DMS53 (cell line): ENCODE data around the gene SLC16A9.
A peak's percentile ranks its signal among the peaks of the same experiment; 100 is the strongest.
"Not testable (repeated sequence)": the region's sequence is repeated elsewhere in the genome, so short reads cannot be mapped to it uniquely, and the experiment has no call there.

Experiments used
- DNase-seq: peaks from one replicate; lab custom pipeline; 2025; lab: John Stamatoyannopoulos, UW

SLC16A9 gene

GRCh38 chr10:59709395-59710125, at the start of gene SLC16A9:
Gene SLC16A9, minus strand, starts transcription at chr10:59709850. Its CDS starts 25,559 bp downstream, at chr10:59684291.
- peak; percentile 81 for DNase-seq

- DNase-seq: no peak
Measured at GRCh38 chr10:59757966-59758365, 48.3 kb upstream of the SLC16A9 start.

DNA sequence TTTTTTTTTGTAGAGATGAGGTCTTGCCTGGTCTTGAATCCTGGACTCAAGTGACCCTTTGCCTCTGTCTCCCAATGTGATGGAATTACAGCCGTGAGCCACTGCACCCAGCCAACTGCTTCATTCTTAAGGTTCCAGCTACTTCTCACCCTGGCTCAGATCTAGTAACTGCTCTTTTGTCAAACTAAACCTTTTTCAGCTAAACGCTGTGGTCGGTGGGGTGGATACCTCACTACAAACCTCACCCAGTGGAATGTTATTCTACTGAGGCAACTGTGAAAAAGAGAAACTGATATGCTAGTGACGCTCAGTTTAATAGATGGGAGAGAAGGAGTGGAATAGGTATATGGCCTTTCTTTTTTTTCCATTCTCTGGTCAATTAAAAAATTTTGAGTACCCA, 45.3 kb upstream of the SLC16A9 start:
- DNase-seq: no peak

DNA sequence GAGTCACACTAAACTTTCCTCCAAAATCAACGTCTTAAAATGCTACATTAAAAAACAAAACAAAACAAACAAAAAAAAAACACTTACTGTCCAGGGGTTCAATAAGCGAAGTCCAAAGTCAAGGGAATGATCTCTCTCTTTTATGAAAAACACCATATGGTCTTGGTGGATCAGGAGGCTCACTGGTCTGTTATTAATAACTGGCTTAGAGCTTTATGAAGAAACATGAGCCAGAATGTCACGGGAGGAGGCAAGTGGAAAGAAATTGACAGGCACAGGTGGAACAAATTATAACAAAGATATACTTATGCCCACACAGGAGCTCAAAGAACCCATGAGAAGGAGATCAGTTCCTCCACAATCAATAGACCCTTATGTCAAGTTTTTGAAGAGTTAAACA, 43.6 kb upstream of the SLC16A9 start, which contains the start of gene MRLN:
TSS of gene MRLN (minus strand) at position 189 of the 400 bp plus-strand sequence.
- DNase-seq: no peak

DNA sequence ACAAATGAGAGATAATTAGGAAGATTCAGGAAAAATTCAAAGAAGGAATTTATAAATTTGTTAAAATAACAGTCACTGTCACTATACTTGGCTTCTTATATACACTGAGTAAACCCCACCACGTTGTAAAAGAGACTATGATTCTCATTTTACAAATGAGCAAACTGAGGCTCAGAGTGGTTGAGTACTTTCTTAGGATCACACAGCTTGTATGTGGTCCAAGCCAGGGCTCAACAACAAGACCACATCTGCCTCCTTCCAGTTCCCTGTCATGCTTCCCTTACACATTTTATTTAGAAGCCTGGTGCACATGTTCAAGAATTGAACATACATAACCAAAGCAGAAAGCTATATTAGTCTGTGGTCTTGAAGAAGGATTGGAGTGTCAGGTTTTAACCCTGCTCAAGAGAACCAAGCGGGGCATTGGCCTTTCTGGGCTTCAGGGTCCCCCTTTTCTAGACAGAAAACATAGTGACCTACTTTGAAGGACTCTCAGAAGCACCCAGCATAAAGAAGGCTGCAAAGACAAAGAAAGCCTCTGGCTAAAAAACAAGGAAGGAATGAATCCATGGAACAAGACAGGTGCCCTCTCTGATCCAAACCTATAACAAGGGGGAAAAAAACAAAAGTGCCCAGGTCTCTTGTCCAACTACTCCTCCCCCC, 42.8 kb upstream of the SLC16A9 start:
- DNase-seq: no peak

DNA sequence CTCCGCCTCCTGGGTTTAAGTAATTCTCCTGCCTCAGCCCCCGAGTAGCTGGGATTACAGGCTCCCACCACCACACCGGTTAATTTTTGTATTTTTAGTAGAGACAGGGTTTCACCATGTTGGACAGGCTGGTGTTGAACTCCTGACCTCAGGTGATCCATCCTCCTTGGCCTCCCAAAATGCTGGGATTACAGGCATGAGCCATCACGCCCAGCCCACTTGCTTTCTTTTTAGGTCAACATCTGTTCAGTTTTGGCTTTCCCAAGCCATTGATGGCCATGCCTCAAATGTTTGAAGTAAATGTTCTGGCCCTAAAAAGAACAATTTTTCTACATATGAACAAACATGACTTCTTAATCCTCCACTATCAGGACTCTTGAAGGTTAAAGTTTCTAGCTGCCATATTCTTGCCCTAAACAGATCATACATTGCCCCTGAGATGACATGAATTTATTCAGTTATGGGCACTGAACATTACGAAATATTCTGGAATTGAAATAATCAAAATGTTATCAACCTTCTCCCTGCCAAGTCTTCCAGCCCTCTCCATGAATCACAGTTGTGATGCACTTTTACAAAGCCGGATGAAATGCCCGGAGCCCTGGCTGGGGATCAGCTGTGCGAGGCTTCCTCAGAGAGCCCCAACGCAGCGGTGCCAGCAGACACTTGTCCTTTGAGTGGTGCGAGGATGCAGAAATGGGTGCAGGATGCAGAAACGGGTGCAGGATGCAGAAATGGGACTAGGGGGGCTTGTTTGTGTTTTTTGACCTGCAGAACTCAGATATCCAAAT, 40.7 kb upstream of the SLC16A9 start:
- no peak for DNase-seq

- DNase-seq: peak; percentile 34
Measured at GRCh38 chr10:59748834-59749233, 39.2 kb upstream of the SLC16A9 start.

DNA sequence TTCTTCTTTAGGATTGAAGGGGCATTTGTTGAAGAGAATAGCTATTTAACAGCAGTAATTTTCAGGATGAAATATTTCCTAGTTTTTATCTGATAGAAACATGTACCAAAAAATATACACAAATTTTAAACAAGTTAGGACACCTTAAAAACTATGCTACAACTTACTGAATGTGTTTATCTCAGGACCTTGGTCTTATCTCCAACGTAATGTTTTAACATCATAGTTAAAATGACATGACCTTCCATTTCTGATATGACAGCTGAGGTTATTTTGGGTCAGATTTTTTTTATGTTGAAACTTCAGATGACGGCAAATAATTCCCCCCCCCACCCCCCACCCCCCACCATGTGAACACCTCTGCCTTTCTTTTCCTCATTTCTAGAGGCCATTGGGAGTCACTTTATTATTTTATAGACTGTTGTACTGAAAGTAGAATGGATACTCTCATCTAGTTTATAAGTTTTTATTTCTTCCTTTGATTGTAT, 35.6 kb upstream of the SLC16A9 start:
- no peak for DNase-seq

- DNase-seq: not testable (repeated sequence)
Measured at GRCh38 chr10:59744762-59745161, 35.1 kb upstream of the SLC16A9 start.

GRCh38 chr10:59744156-59744555, 34.5 kb upstream of the SLC16A9 start:
- not testable (repeated sequence) for DNase-seq

GRCh38 chr10:59741583-59741982, 31.9 kb upstream of the SLC16A9 start:
- DNase-seq: no peak

- DNase-seq: no peak
Measured at GRCh38 chr10:59741048-59741447, 31.4 kb upstream of the SLC16A9 start.

- DNase-seq: no peak
Measured at GRCh38 chr10:59736749-59737148, 27.1 kb upstream of the SLC16A9 start.

- no peak for DNase-seq
Measured at GRCh38 chr10:59735296-59735695, 25.6 kb upstream of the SLC16A9 start.

GRCh38 chr10:59734014-59734462, 24.4 kb upstream of the SLC16A9 start:
- no peak for DNase-seq

DNA sequence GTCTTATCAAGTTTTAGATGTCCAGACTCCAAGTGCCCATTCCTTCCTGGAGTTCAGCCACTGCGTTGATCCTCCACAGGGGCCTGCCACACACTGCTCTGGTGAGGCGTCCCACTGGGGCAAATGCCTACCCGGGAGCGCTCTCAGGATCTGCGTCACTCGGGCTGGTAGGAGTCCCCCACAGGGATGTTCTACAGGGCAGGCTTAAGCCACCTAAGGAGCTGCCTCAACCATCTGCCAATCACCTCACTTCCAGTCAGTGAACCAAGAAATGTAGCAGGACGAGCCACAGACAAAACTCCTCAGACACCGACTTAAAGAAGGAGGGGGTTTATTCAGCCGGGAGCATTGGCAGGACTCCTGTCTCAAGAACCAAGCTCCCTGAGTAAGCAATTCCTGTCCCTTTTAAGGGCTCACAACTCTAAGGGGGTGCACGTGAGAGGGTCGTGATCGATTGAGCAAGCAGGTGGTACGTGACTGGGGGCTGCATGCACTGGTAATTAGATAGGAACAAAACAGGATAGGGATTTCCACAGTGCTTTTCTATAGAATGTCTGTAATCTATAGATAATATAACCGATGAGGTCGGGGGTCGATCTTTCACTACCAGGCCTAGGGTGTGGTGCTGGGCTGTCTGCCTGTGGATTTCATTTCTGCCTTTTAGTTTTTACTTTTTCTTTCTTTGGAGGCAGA, 23.8 kb upstream of the SLC16A9 start:
- DNase-seq: not testable (repeated sequence)

GRCh38 chr10:59732849-59733248, 23.2 kb upstream of the SLC16A9 start:
- not testable (repeated sequence) for DNase-seq

DNA sequence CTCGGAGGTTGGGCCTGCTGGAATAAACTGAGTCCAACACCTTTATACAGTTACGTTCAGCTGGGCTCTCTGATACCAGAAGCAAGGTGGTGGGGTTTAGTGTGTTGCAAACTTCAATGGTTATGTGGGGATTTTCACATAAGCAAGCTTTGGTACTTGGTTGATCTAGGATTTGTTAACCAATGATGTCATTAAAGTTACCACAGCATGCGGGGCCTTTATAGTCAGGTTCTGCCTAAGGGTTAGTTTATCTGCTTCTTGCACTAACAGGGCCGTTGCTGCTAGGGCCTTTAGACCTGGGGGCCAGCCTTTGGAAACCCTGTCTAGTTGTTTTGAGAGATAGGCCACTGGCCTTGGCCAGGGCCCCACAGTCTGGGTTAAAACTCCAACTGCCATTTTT, 19.5 kb upstream of the SLC16A9 start:
- DNase-seq: not testable (repeated sequence)

- peak; percentile 44 for DNase-seq
Measured at GRCh38 chr10:59724098-59724938, 14.7 kb upstream of the SLC16A9 start.

GRCh38 chr10:59720377-59720776, 10.7 kb upstream of the SLC16A9 start:
- DNase-seq: no peak

- DNase-seq: peak; percentile 10
Measured at GRCh38 chr10:59719374-59719773, 9.7 kb upstream of the SLC16A9 start.
